ENCODE measurements around the gene MRC1.

DNA sequence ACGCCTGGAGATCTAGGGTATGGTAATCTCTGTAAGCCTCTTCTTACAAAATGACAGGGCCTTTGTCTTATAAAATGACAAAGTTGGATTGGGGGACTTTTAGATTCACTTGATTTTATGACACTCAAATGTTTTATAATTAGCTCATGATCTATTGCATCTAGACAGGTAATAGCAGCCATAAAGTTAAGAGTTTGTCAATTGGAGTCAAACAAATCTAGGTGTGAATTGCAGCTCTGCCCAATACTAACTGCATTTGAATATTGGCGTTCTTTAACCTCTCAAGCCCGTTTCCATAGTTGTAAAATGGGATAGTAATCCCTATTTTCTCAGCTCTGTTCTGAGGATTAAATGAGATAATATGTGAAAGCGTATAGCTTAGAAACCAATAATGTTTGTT is 14.1 kb upstream of the MRC1 start:
- TF ChIP-seq, protein P1, sequence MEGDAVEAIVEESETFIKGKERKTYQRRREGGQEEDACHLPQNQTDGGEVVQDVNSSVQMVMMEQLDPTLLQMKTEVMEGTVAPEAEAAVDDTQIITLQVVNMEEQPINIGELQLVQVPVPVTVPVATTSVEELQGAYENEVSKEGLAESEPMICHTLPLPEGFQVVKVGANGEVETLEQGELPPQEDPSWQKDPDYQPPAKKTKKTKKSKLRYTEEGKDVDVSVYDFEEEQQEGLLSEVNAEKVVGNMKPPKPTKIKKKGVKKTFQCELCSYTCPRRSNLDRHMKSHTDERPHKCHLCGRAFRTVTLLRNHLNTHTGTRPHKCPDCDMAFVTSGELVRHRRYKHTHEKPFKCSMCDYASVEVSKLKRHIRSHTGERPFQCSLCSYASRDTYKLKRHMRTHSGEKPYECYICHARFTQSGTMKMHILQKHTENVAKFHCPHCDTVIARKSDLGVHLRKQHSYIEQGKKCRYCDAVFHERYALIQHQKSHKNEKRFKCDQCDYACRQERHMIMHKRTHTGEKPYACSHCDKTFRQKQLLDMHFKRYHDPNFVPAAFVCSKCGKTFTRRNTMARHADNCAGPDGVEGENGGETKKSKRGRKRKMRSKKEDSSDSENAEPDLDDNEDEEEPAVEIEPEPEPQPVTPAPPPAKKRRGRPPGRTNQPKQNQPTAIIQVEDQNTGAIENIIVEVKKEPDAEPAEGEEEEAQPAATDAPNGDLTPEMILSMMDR (IDR thresholded peaks at IDR 0.05) = no peak
- TF ChIP-seq POLR2A (IDR thresholded peaks at IDR 0.05) = no peak

Measured in lower leg skin (tissue), 3 donors.